ENCODE data around the gene HERC6. TPM values are rescaled to one million over a fixed set of nuclear protein-coding genes. Genes with fewer than 3 reads are reported as not detected.

Gene HERC6
- 10 to 100 TPM in 1 of 2 experiments, 1 to 10 TPM in 1; 8.2 to 10.4 TPM for total RNA-seq

GRCh38 chr4:88378691-88379559 is at the start of gene HERC6:
Gene HERC6 (plus strand): TSS chr4:88378852. CDS start chr4:88378922, 70 bp downstream.

GRCh38 chr4:88456670-88457306 is 78.1 kb downstream of the HERC6 start, which contains the start of gene HERC5:
Gene HERC5 (plus strand): TSS chr4:88457119. CDS start chr4:88457270, 151 bp downstream.

Other genes with a start within 250 kb of the HERC6 start
- under 1 TPM; 0.43 TPM for gene ABCG2, start 220.2 kb upstream of the HERC6 start, total RNA-seq
- gene PPM1K, start 94.3 kb upstream of the HERC6 start, total RNA-seq, result 10 to 100 TPM; 46.2 to 46.7 TPM
- 10 to 100 TPM; 11.6 to 12.7 TPM for gene HERC5, start 78.3 kb downstream of the HERC6 start, total RNA-seq
- gene PYURF, start 144.9 kb downstream of the HERC6 start, total RNA-seq, result 10 to 100 TPM; 45.2 to 46.5 TPM
- 10 to 100 TPM; 37.0 to 38.4 TPM for gene HERC3, start 213.6 kb downstream of the HERC6 start, total RNA-seq

Data from activated naive CD4-positive, alpha-beta T cell treated with anti-CD3 and anti-CD28 coated beads, Interleukin-2, amount 10 ng/mL, durations not matched to agents 5 hours and 36 hours (primary cell).